Left lung (tissue), 10 donors: ENCODE measurements around the gene PKD2. TPM values are rescaled to one million over a fixed set of nuclear protein-coding genes. Genes with fewer than 3 reads are reported as not detected.

Experiments
- ATAC-seq: fragments of 200-7000 bp; cut with Tn5 transposase; one replicate; pipeline ENCODE4 v1.9.1; 2020; ENCODE audit warnings: moderate library complexity
- DNase-seq, 4 donors: peaks; one replicate each; pipeline ENCODE4 v3.0.0-alpha.2; 2013 to 2020
- H3K27ac ChIP-seq, 2 donors: fragments of 200-600 bp; sonication (generic) in 1 of 2; one replicate each; pipeline versions ENCODE4 v1.5.0 to v1.8.0; 2020 to 2021
- H3K27me3 ChIP-seq, 2 donors: fragments of 200-600 bp; sonication (generic) in 1 of 2; one replicate each; pipeline versions ENCODE4 v1.5.0 to v1.8.0; 2020 to 2021
- H3K36me3 ChIP-seq, 2 donors: fragments of 200-600 bp; sonication (generic) in 1 of 2; one replicate each; pipeline versions ENCODE4 v1.5.0 to v1.8.0; 2020 to 2021
- H3K4me1 ChIP-seq, 2 donors: fragments of 200-600 bp; one replicate each; pipeline ENCODE4 v1.8.0; 2021
- H3K4me3 ChIP-seq, 2 donors: fragments of 200-600 bp; sonication (generic) in 1 of 2; one replicate each; pipeline versions ENCODE4 v1.5.0 to v1.8.0; 2020 to 2021; ENCODE audit warnings: mild to moderate bottlenecking in 1 of 2
- H3K9me3 ChIP-seq, 2 donors: fragments of 200-600 bp; sonication (generic) in 1 of 2; one replicate each; pipeline versions ENCODE4 v1.5.0 to v1.8.0; 2020 to 2021
- CTCF ChIP-seq, 2 donors: fragments of 200-600 bp; sonication (generic) in 1 of 2; IDR thresholded peaks; one replicate each; pipeline versions ENCODE4 v1.5.0 to v1.8.0; 2021; ENCODE audit warnings: antibody characterized with exemption in 2 of 2
- intact Hi-C, 2 donors: fragments of 100-400 bp; cut with DNase I; formaldehyde crosslinking; loops; one replicate each; pipeline versions ENCODE4 v1.11.2 to v1.14.2; 2022
- polyA plus RNA-seq, 6 donors: library from polyadenylated mRNA; unstranded; fragments of 120-200 nt; gene quantifications; one replicate each; pipeline ENCODE4 v1.2.1, GENCODE V29; 2013; ENCODE audit not compliant: insufficient read length in 6 of 6
- total RNA-seq, 2 donors: library from RNA; stranded (reverse); fragmentation: NEBNext Ultra II Directional; extraction: Animal tissue kit (Norgen Biotek cat#: 25700); gene quantifications; one replicate each; pipeline ENCODE4 v1.2.1, GENCODE V29; 2021
- donor health status: DM: no; HTN: yes; CAD: no.
- donor health status: DM: no; HTN: no; CAD: no.

Gene PKD2
- total and polyA plus RNA-seq, 8 donors = 22.6 to 72.4 (median 62.0) TPM

- peaks cover 7 to 19% of the 10 kb centered on the region in 2 donors for H3K4me1 ChIP-seq
- H3K9me3 ChIP-seq = peaks cover 0 to 8% of the 10 kb centered on the region in 2 donors
- DNase-seq (no peak), ATAC-seq (no peak)
- intact Hi-C loops = no loop called here
- TF ChIP-seq CTCF (IDR thresholded peaks at IDR 0.05) = no peak
- no peak overlapping the region for H3K4me3 ChIP-seq
- H3K27ac ChIP-seq = peak overlapping the region in 1 of 2 donors; percentile 19
- H3K27me3 ChIP-seq = no peaks in the 10 kb centered on the region
- H3K36me3 ChIP-seq = peaks cover 0 to 7% of the 10 kb centered on the region in 2 donors
These were observed 22.1 kb downstream of the PKD2 start for GRCh38 chr4:88029556-88029955.

GRCh38 chr4:88030565-88031310, 23.3 kb downstream of the PKD2 start:
- no peak for ATAC-seq
- TF ChIP-seq CTCF (IDR thresholded peaks at IDR 0.05) = no peak
- Histone ChIP-seq H3K27ac (no peak overlapping the region), H3K27me3 (no peaks in the 10 kb centered on the region), H3K4me3 (no peak overlapping the region), H3K9me3 (peaks cover 0 to under 1% of the 10 kb centered on the region in 2 donors), H3K36me3 (peaks cover 0 to 7% of the 10 kb centered on the region in 2 donors), H3K4me1 (peaks cover 7 to 19% of the 10 kb centered on the region in 2 donors)
- intact Hi-C loops = loop anchor here in 1 of 2 donors (5.0 kb wide), 1 partner anchor 182 kb away; no protein-coding TSS in a partner anchor
- no peak for DNase-seq

GRCh38 chr4:88033309-88033708, 25.9 kb downstream of the PKD2 start:
- Histone ChIP-seq H3K4me1 (peaks cover 1 to 14% of the 10 kb centered on the region in 2 donors), H3K9me3 (no peaks in the 10 kb centered on the region), H3K4me3 (no peak overlapping the region), H3K27ac (no peak overlapping the region), H3K27me3 (no peaks in the 10 kb centered on the region), H3K36me3 (peaks cover 0 to 32% of the 10 kb centered on the region in 2 donors)
- ATAC-seq = peak; percentile 84
- DNase-seq = peak in 2 of 4 donors; percentile 22 to 68
- intact Hi-C loops = loop anchor here in 1 of 2 donors (5.0 kb wide), 1 partner anchor 179 kb away; no protein-coding TSS in a partner anchor
- peak; percentile 60 to 62 for TF ChIP-seq CTCF (IDR thresholded peaks at IDR 0.05)

- intact Hi-C loops = no loop called here
- H3K27me3 ChIP-seq = no peaks in the 10 kb centered on the region
- H3K4me3 ChIP-seq = no peak overlapping the region
- no peak overlapping the region for H3K27ac ChIP-seq
- H3K4me1 ChIP-seq = no peaks in the 10 kb centered on the region
- no peak for TF ChIP-seq CTCF (IDR thresholded peaks at IDR 0.05)
- peaks cover 0 to 51% of the 10 kb centered on the region in 2 donors for H3K36me3 ChIP-seq
- DNase-seq = no peak
- H3K9me3 ChIP-seq = no peaks in the 10 kb centered on the region
- no peak for ATAC-seq
These were observed 27.9 kb downstream of the PKD2 start for GRCh38 chr4:88035292-88035691.

- no peaks in the 10 kb centered on the region for H3K4me1 ChIP-seq
- ATAC-seq = no peak
- H3K9me3 ChIP-seq = no peaks in the 10 kb centered on the region
- intact Hi-C loops = no loop called here
- no peaks in the 10 kb centered on the region for H3K27me3 ChIP-seq
- no peak for DNase-seq
- TF ChIP-seq CTCF (IDR thresholded peaks at IDR 0.05) = no peak
- H3K27ac ChIP-seq = no peak overlapping the region
- no peak overlapping the region for H3K4me3 ChIP-seq
- peaks cover 0 to 73% of the 10 kb centered on the region in 2 donors for H3K36me3 ChIP-seq
These were observed 30.0 kb downstream of the PKD2 start for GRCh38 chr4:88037447-88037846.
